Fibroblast of lung (primary cell): Measurements from ENCODE around the gene CARD18. TPM values are rescaled to one million over a fixed set of nuclear protein-coding genes. Genes with fewer than 3 reads are reported as not detected.

Experiments used
- DNase-seq, 2 donors: peaks; one replicate each; pipeline versions ENCODE4 v3.0.0 to v3.0.0-alpha.2; 2010; ENCODE audit warnings: low read depth in 2 of 2
- H2AFZ ChIP-seq: 2 replicates; pipeline ENCODE4 v1.5.1; 2012; ENCODE audit warnings: low read length, control low read depth, inconsistent platforms
- H3K27ac ChIP-seq: 2 replicates; pipeline ENCODE4 v1.5.1; 2011; ENCODE audit warnings: low read length, control low read depth; ENCODE audit not compliant: insufficient read depth
- H3K27me3 ChIP-seq: 2 replicates; pipeline ENCODE4 v1.5.1; 2011; ENCODE audit warnings: mild to moderate bottlenecking, low read length; ENCODE audit not compliant: control insufficient read depth, insufficient read depth
- H3K36me3 ChIP-seq: 2 replicates; pipeline ENCODE4 v1.5.1; 2011; ENCODE audit warnings: low read length; ENCODE audit not compliant: control insufficient read depth, insufficient read depth
- H3K4me1 ChIP-seq: 2 replicates; pipeline ENCODE4 v1.5.1; 2011; ENCODE audit warnings: low read length; ENCODE audit not compliant: control insufficient read depth, insufficient read depth; ENCODE audit errors: extremely low read depth
- H3K4me2 ChIP-seq: 2 replicates; pipeline ENCODE4 v1.5.1; 2011; ENCODE audit warnings: low read length, control low read depth; ENCODE audit not compliant: insufficient read depth; ENCODE audit errors: extremely low read depth
- H3K4me3 ChIP-seq, 4 experiments: fragments of 200-600 bp in 1 of 4; sonication (generic) in 1 of 4; replicated peaks in 1 of 4; 2 replicates each; pipeline ENCODE4 v1.5.1; 2011 to 2016; ENCODE audit warnings: low read length in 4 of 4, low read depth in 3 of 4, mild to moderate bottlenecking in 3 of 4, control low read depth in 2 of 4, inconsistent platforms in 1 of 4, mixed read lengths in 1 of 4; ENCODE audit not compliant: insufficient read depth in 1 of 4; ENCODE audit errors: control extremely low read depth in 1 of 4
- H3K79me2 ChIP-seq: 2 replicates; pipeline ENCODE4 v1.5.1; 2012; ENCODE audit warnings: mild to moderate bottlenecking, low read length, inconsistent platforms; ENCODE audit not compliant: control insufficient read depth, insufficient read depth
- H3K9ac ChIP-seq: 2 replicates; pipeline ENCODE4 v1.5.1; 2011; ENCODE audit warnings: mild to moderate bottlenecking, low read length, control low read depth; ENCODE audit not compliant: insufficient read depth
- H3K9me3 ChIP-seq: 2 replicates; pipeline ENCODE4 v1.5.1; 2012; ENCODE audit warnings: low read depth, low read length; ENCODE audit not compliant: control insufficient read depth, insufficient read depth
- H4K20me1 ChIP-seq: 2 replicates; pipeline ENCODE4 v1.5.1; 2011; ENCODE audit warnings: low read length; ENCODE audit not compliant: control insufficient read depth, insufficient read depth; ENCODE audit errors: extremely low read depth
- EZH2 ChIP-seq: IDR thresholded peaks from 2 replicates; pipeline ENCODE4 v1.5.1; 2012; ENCODE audit warnings: low read length, control low read depth, mild to moderate bottlenecking; ENCODE audit errors: missing control alignments
- polyA plus RNA-seq, 2 donors: library from polyadenylated mRNA; depleted of rRNA in 1 of 2; stranded (reverse) in 1 of 2; unstranded in 1 of 2; fragments of >200 nt; gene quantifications; 2 replicates each; pipeline ENCODE4 v1.2.1, GENCODE V29; 2011 to 2012; ENCODE audit warnings: missing spikeins in 1 of 2
- total RNA-seq: library from RNA; depleted of rRNA; stranded (reverse); fragments of >200 nt; gene quantifications from 2 replicates; pipeline ENCODE4 v1.2.1, GENCODE V29; 2014
- TF ChIP-seq, protein P1 (sequence below), 2 donors: IDR thresholded peaks in 1 of 2; conservative IDR thresholded peaks in 1 of 2; 1 replicate in 1 of 2; 2 replicates in 1 of 2; pipeline ENCODE4 v1.5.1; 2011 to 2012; ENCODE audit warnings: low read length in 2 of 2, control low read depth in 1 of 2, inconsistent platforms in 1 of 2, low read depth in 1 of 2, mild to moderate bottlenecking in 1 of 2

Gene CARD18
- total and polyA plus RNA-seq, 2 donors (not counting 1 experiment from before 2014, with no cell fraction given): not detected

DNA sequence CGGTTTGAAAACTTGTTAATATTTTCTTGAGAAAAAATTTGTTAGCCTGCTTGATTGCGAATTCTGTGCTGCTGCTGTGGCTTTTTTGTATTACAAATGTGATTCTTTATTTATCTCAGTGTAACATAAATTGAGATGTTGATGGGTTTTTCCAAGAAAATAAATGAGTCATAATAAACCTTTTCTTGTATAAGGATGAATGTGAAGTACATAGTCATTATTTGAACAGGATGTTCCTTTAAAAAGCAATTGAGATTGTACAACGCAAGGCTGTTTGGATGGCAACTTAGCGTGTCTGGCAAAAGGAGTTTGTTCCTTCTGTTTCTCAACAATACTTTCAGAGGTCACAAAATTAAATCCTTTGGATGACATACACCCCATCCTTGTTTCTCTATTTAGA is 24.6 kb upstream of the CARD18 start:
- no peaks in the 10 kb centered on the region for H4K20me1 ChIP-seq
- no peaks in the 10 kb centered on the region for H3K27me3 ChIP-seq
- H3K4me2 ChIP-seq: no peak overlapping the region
- no peaks in the 10 kb centered on the region for H3K79me2 ChIP-seq
- H3K9me3 ChIP-seq: no peaks in the 10 kb centered on the region
- DNase-seq: no peak
- H3K4me1 ChIP-seq: no peaks in the 10 kb centered on the region
- H3K4me3 ChIP-seq: no peak overlapping the region
- H3K27ac ChIP-seq: no peak overlapping the region
- no peaks in the 10 kb centered on the region for H3K36me3 ChIP-seq
- H2AFZ ChIP-seq: no peak overlapping the region
- TF ChIP-seq, protein P1, sequence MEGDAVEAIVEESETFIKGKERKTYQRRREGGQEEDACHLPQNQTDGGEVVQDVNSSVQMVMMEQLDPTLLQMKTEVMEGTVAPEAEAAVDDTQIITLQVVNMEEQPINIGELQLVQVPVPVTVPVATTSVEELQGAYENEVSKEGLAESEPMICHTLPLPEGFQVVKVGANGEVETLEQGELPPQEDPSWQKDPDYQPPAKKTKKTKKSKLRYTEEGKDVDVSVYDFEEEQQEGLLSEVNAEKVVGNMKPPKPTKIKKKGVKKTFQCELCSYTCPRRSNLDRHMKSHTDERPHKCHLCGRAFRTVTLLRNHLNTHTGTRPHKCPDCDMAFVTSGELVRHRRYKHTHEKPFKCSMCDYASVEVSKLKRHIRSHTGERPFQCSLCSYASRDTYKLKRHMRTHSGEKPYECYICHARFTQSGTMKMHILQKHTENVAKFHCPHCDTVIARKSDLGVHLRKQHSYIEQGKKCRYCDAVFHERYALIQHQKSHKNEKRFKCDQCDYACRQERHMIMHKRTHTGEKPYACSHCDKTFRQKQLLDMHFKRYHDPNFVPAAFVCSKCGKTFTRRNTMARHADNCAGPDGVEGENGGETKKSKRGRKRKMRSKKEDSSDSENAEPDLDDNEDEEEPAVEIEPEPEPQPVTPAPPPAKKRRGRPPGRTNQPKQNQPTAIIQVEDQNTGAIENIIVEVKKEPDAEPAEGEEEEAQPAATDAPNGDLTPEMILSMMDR (conservative IDR thresholded peaks at IDR 0.05 in 1 of 2, IDR thresholded peaks at IDR 0.05 in 1 of 2; ENCODE audit: low read depth in 1 of 2, low read length in 2 of 2): no peak
- no peak for TF ChIP-seq EZH2
- H3K9ac ChIP-seq: no peak overlapping the region

DNA sequence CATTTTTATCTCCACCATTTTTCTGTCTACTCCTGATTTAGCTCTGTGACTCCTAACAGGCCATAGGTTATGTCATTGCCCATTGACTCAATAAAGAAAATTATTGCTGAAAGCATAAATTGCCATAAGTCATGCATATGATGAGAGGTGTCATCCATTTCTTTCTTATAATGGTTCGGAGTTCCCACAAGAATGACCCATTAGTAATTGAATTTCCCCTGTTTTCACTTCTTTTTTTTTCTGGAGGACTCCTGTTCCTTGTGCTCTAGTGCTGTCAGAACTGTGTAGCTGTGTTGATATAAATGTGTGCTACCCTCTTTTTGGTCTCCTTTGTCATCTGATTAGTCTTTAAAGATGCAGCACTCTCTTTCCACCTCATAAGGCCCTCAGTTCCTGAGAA is 22.9 kb upstream of the CARD18 start:
- Histone ChIP-seq H3K79me2 (no peaks in the 10 kb centered on the region), H2AFZ (no peak overlapping the region), H3K27ac (no peak overlapping the region), H3K4me1 (no peaks in the 10 kb centered on the region), H3K4me2 (no peak overlapping the region), H4K20me1 (no peaks in the 10 kb centered on the region), H3K4me3 (no peak overlapping the region), H3K9ac (no peak overlapping the region), H3K9me3 (no peaks in the 10 kb centered on the region), H3K36me3 (no peaks in the 10 kb centered on the region), H3K27me3 (no peaks in the 10 kb centered on the region)
- no peak for DNase-seq
- no peak for TF ChIP-seq EZH2
- TF ChIP-seq, protein P1 (conservative IDR thresholded peaks at IDR 0.05 in 1 of 2, IDR thresholded peaks at IDR 0.05 in 1 of 2; ENCODE audit: low read depth in 1 of 2, low read length in 2 of 2): no peak

DNA sequence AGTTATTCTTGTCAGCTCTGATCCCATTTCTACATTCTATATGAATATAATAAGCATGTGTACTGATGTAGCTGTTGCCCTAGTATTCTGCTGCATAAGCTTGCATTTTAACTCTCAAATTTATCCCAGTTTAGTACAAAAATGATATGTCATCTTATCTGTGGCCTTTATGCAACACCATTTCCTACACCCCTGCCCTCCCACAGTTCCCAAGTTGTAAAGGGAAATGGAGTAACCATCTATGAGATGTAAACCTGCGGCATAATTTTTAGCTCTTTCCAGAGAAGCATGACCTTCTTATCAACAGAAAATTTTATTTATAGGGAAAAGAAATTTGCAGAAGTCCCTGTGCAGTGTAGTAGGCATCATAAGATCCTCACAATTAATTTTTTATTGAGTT is 18.9 kb upstream of the CARD18 start:
- Histone ChIP-seq H3K4me1 (no peaks in the 10 kb centered on the region), H2AFZ (no peak overlapping the region), H3K9ac (no peak overlapping the region), H3K9me3 (no peaks in the 10 kb centered on the region), H3K27ac (no peak overlapping the region), H3K79me2 (no peaks in the 10 kb centered on the region), H3K36me3 (no peaks in the 10 kb centered on the region), H4K20me1 (no peaks in the 10 kb centered on the region), H3K4me2 (no peak overlapping the region), H3K4me3 (no peak overlapping the region), H3K27me3 (no peaks in the 10 kb centered on the region)
- no peak for DNase-seq
- TF ChIP-seq, protein P1 (conservative IDR thresholded peaks at IDR 0.05 in 1 of 2, IDR thresholded peaks at IDR 0.05 in 1 of 2; ENCODE audit: low read depth in 1 of 2, low read length in 2 of 2): no peak
- TF ChIP-seq EZH2: no peak
